Measurements from ENCODE around the gene RASGRF1. TPM values are rescaled to one million over a fixed set of nuclear protein-coding genes. Genes with fewer than 3 reads are reported as not detected.

Gene RASGRF1
- total RNA-seq, 5 donors from 2014 or later (not counting 1 experiment from before 2014, with no cell fraction given): 0.09 to 0.49 (median 0.22) TPM; not detected in 2

Other genes with a start within 250 kb of the RASGRF1 start
- gene MORF4L1, start 217.9 kb downstream of the RASGRF1 start, total RNA-seq: 100 to 1,000 TPM; 208 to 388 (median 232) TPM
- 10 to 100 TPM in 4 of 5 donors, 1 to 10 TPM in 1; 8.5 to 49.7 (median 19.2) TPM for gene CTSH, start 145.7 kb downstream of the RASGRF1 start, total RNA-seq
- gene ANKRD34C, start 191.9 kb upstream of the RASGRF1 start, total RNA-seq: not detected
- gene TMED3, start 220.3 kb upstream of the RASGRF1 start, total RNA-seq: 10 to 100 TPM; 20.3 to 27.5 (median 23.8) TPM